Measurements from ENCODE around the gene MKX.

MKX gene

GRCh38 chr10:27698961-27699360 is 46.7 kb downstream of the MKX start:
- Histone ChIP-seq H3K27me3 (ENCODE audit: insufficient read depth, poor library complexity, severe bottlenecking) (no peaks in the 10 kb centered on the region), H3K27ac (replicated peaks) (no peak overlapping the region), H3K4me3 (replicated peaks; ENCODE audit: insufficient read depth, low read length) (no peak overlapping the region)
- TF ChIP-seq GABPA (IDR thresholded peaks at IDR 0.05; ENCODE audit: low read depth): no peak
- DNase-seq (ENCODE audit: low read depth in 1 of 2, low spot score in 1 of 2): no peak

GRCh38 chr10:27696466-27696865 is 49.2 kb downstream of the MKX start:
- H3K27me3 ChIP-seq (ENCODE audit: insufficient read depth, poor library complexity, severe bottlenecking): no peaks in the 10 kb centered on the region
- H3K4me3 ChIP-seq (replicated peaks; ENCODE audit: insufficient read depth, low read length): no peak overlapping the region
- no peak overlapping the region for H3K27ac ChIP-seq (replicated peaks)
- no peak for DNase-seq (ENCODE audit: low read depth in 1 of 2, low spot score in 1 of 2)
- TF ChIP-seq REST (IDR thresholded peaks at IDR 0.05; ENCODE audit: insufficient replicate concordance, low read depth) (no peak), SPI1 (IDR thresholded peaks at IDR 0.05; ENCODE audit: borderline replicate concordance, low read depth) (no peak), CTCF (IDR thresholded peaks at IDR 0.05; ENCODE audit: insufficient read depth, low read length) (no peak), POLR2AphosphoS5 (IDR thresholded peaks at IDR 0.05; ENCODE audit: low read depth) (no peak), GABPA (IDR thresholded peaks at IDR 0.05; ENCODE audit: low read depth) (no peak)

- TF ChIP-seq SPI1 (IDR thresholded peaks at IDR 0.05; ENCODE audit: borderline replicate concordance, low read depth): no peak
- TF ChIP-seq CTCF (IDR thresholded peaks at IDR 0.05; ENCODE audit: insufficient read depth, low read length): no peak
- no peak for TF ChIP-seq GABPA (IDR thresholded peaks at IDR 0.05; ENCODE audit: low read depth)
- TF ChIP-seq REST (IDR thresholded peaks at IDR 0.05; ENCODE audit: insufficient replicate concordance, low read depth): no peak
- TF ChIP-seq POLR2AphosphoS5 (IDR thresholded peaks at IDR 0.05; ENCODE audit: low read depth): no peak
- H3K4me3 ChIP-seq (replicated peaks; ENCODE audit: insufficient read depth, low read length): no peak overlapping the region
These were observed 49.9 kb downstream of the MKX start for GRCh38 chr10:27695706-27696105.

GRCh38 chr10:27695088-27695487 is 50.5 kb downstream of the MKX start:
- H3K4me3 ChIP-seq (replicated peaks; ENCODE audit: insufficient read depth, low read length): no peak overlapping the region
- TF ChIP-seq GABPA (IDR thresholded peaks at IDR 0.05; ENCODE audit: low read depth) (no peak), SPI1 (IDR thresholded peaks at IDR 0.05; ENCODE audit: borderline replicate concordance, low read depth) (no peak), CTCF (IDR thresholded peaks at IDR 0.05; ENCODE audit: insufficient read depth, low read length) (no peak), REST (IDR thresholded peaks at IDR 0.05; ENCODE audit: insufficient replicate concordance, low read depth) (no peak), POLR2AphosphoS5 (IDR thresholded peaks at IDR 0.05; ENCODE audit: low read depth) (no peak)
- H3K27me3 ChIP-seq (ENCODE audit: insufficient read depth, poor library complexity, severe bottlenecking): no peaks in the 10 kb centered on the region
- H3K27ac ChIP-seq (replicated peaks): no peak overlapping the region
- no peak for DNase-seq (ENCODE audit: low read depth in 1 of 2, low spot score in 1 of 2)

More at GRCh38 chr10:27695706-27696105, 49.9 kb downstream of the MKX start:
- no peak overlapping the region for H3K27ac ChIP-seq (replicated peaks)
- H3K27me3 ChIP-seq (ENCODE audit: insufficient read depth, poor library complexity, severe bottlenecking): no peaks in the 10 kb centered on the region
- no peak for DNase-seq (ENCODE audit: low read depth in 1 of 2, low spot score in 1 of 2)

Measured in HL-60 (cell line).